Superior temporal gyrus (tissue), 1 donor: Measurements from ENCODE around the gene PSMB7.
A peak's percentile ranks its signal among the peaks of the same experiment; 100 is the strongest.

Experiments used
- DNase-seq: peaks from one replicate; pipeline ENCODE4 v3.0.0-alpha.2; 2016; ENCODE audit errors: extremely low spot score

The PSMB7 gene

GRCh38 chr9:124411514-124412227, 3.6 kb downstream of the PSMB7 start:
- DNase-seq = no peak

DNA sequence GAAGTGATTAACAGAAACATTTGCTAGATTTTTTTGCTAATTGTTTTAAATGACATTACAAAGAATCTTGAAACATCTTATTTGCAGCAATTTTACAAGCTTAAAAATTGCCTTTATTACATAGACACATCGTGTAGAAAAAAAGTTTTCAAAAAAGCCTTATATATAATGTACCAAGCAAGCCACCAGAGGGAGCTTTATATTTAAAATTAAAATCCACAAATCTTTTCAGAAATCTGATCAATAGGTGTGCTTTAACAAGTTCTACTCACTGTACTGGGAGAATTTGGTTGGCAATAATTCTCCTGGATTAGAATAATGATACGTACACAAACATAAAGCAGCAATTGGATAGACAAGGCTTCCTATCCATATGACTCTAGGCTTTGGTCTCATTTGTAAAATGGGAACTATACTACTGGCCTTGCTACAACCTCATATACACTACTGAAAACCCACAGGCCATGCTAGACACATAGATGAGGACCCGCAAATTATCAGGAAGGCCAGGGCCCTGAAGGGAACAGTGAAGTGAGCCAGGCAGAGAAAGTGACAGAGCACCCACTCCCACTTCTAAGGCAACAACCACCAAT, 4.8 kb downstream of the PSMB7 start:
- DNase-seq = no peak

DNA sequence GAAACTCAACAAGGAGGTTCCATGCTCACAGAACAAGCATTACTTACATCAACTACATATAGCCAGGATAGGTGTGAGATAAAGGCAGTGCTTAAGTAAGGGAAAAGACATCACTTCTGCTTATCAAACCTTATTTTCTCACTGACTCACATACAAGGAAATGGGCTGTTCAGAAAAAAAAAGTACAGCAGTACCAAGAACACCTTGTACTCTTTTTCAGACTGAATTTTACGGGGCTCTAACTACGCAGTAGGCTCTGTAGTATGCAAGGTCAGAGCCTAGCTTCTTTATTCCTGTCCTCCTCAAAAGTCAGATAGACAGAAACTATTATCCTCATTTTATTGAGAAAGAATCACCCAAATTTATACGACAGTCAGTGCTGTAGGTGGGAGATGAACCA, 5.8 kb downstream of the PSMB7 start:
- no peak for DNase-seq

DNA sequence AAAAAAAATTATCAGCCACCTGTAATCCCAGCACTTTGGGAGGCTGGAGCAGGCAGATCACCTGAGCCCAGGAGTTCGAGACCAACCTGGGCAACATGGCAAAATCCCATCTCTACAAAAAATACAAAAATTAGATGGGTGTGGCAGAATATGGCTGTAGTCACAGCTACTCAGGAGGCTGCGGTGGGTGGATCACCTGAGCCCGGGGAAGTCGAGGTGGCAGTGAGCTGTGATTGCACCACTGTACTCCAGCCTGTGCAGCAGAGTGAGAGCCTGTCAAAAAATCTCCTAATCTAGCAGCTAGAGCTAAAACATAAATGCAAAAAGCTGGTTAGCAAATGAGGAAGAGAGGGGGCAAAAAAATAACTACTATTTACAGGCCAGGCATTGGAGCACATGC, 12.0 kb downstream of the PSMB7 start:
- DNase-seq = no peak

GRCh38 chr9:124399968-124400940, 15.0 kb downstream of the PSMB7 start:
- DNase-seq = no peak

DNA sequence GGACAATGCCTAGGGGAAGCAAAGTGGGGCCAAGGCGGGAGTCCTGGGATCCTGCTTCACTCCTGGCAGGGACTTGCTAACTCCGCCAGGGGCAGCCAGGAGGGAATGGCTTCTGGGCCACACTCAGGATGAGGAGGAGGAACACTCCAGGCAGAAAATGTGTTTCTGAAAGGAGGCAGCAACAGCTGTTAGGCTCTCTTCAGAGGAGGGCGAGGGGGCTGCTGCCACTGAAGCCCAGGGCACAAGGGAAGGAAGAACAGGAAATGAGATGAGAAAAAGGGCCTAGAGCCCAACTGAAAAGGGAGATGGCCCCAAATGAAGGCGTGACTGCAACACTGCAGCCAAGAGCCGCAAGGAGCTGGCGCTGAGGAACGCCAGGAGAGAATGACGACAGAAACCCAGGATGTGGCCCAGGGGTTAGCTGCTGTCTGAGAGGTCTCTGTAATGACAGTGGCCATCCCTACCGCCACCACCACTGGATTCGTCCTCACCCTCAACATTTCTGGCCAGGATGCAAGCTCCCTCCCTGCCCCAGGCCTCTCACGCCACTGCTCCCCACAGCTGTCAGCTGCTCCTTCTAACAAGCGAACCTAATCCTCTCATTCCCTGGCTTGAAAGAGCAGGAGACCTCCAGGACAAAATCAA, 15.8 kb downstream of the PSMB7 start:
- DNase-seq = no peak

- no peak for DNase-seq
Observed at GRCh38 chr9:124398191-124398935, 16.9 kb downstream of the PSMB7 start.

- no peak for DNase-seq
Observed at GRCh38 chr9:124395826-124396225, 19.4 kb downstream of the PSMB7 start.

GRCh38 chr9:124394596-124394995, 20.6 kb downstream of the PSMB7 start:
- DNase-seq = no peak

DNA sequence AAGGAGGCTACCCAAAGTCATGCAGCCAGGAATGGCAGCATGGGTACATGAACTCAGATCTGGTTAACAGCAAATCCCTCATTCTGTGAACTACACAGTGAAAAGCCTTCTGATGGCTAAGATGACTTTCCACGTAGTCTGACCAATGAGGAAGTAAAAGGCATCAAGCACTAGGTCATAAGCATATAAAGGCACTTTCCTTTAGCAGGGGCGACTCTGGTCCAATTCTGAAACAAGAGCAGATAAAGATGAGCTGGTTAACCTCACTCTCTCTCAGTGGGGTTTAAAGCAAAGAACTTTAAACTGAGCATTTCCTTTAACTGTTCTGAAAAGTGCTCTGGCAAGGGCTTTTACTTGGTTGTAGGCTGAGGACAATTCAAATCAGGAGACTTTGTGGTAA, 21.1 kb downstream of the PSMB7 start:
- no peak for DNase-seq

GRCh38 chr9:124392871-124393460, 22.3 kb downstream of the PSMB7 start:
- DNase-seq = peak; percentile 95

GRCh38 chr9:124392254-124392870, 22.9 kb downstream of the PSMB7 start:
- no peak for DNase-seq

DNA sequence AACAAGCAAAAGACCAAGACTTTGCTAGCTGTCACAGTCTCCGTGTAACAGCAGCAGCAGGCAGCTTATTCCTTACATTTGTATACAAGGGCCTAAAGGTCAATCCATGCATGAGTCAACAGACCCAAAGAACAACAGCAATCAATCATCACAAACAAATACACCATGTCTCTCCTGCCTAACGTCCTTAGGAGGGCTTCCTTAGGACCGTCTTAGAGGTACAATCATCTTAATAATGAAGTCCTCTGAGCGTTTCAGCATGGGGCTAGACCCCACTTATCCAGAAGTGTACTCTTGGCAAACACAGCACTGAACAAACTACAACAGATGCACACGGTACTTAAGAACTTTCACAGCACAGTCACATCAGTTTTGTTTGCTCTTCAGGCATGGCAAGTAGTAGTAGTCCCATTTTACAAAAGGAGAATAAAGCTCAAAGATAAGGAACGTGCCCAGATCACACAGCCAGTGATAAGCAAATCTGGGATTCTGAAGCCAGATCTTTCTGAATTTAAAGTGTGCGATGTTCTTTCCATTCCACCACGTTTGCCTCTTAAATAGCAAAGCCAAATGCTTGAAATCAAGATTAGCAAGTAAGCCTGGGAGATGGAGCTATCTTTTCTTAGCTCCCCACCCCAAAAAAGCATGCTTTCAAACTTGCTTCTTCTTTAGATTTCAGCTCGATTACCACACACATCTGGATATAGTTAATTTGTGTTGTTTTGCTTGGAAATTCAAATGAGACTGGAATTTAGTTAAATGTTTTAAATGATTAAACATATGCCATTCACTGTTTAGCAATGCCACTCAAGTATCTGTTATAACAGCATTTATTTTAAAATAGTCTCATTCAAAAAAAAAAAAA, 24.2 kb downstream of the PSMB7 start:
- DNase-seq = no peak

- DNase-seq = no peak
Observed at GRCh38 chr9:124389146-124389939, 25.9 kb downstream of the PSMB7 start.

- no peak for DNase-seq
Observed at GRCh38 chr9:124388275-124389048, 26.8 kb downstream of the PSMB7 start.

- DNase-seq = no peak
Observed at GRCh38 chr9:124386201-124386600, 29.0 kb downstream of the PSMB7 start.

- no peak for DNase-seq
Observed at GRCh38 chr9:124385623-124386022, 29.6 kb downstream of the PSMB7 start.

DNA sequence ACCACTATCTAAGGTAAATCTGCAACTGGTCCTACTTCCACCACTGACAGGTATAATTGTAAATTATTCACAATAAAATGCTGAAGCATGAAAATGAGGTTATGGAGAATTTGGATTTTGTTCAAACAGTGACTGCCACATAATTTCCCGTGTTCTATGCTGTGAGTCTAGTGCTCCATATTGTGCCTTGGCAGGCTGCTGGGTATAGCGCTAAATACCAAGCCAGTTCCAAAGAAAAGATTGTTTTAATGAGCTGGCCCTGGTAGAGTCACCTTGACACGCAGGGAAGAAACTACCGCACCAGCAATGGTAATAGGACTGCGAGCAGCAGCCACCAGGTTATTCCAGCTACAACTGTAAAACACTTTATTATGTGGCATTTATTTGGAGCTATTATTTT, 30.4 kb downstream of the PSMB7 start:
- no peak for DNase-seq
